ENCODE results near the gene S1PR1.

S1PR1 gene

DNA sequence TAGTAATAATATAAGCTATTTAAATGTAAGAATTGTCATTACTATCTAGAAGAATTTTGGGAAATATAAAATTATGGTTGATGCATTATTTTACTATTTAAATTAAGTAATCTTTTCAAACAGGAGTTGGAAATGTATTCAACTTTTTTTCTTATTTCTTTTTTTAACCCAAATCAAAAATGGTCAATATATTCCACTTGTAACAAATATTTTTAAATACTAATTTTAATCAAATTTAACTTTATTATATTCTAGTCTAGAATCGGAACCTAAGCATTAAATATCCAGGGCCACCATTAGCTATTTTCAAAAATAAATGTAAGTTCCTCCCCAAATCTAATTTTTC, 37.2 kb upstream of the S1PR1 start:
- TF ChIP-seq TAF1 (IDR thresholded peaks at IDR 0.05; ENCODE audit: borderline replicate concordance, insufficient read depth, low read length): no peak
- TF ChIP-seq POLR2AphosphoS5 (IDR thresholded peaks at IDR 0.05; ENCODE audit: low read depth, low read length): no peak
- TF ChIP-seq SIN3A (IDR thresholded peaks at IDR 0.05; ENCODE audit: borderline replicate concordance, insufficient read depth, low read length): no peak
- TF ChIP-seq, protein P1, sequence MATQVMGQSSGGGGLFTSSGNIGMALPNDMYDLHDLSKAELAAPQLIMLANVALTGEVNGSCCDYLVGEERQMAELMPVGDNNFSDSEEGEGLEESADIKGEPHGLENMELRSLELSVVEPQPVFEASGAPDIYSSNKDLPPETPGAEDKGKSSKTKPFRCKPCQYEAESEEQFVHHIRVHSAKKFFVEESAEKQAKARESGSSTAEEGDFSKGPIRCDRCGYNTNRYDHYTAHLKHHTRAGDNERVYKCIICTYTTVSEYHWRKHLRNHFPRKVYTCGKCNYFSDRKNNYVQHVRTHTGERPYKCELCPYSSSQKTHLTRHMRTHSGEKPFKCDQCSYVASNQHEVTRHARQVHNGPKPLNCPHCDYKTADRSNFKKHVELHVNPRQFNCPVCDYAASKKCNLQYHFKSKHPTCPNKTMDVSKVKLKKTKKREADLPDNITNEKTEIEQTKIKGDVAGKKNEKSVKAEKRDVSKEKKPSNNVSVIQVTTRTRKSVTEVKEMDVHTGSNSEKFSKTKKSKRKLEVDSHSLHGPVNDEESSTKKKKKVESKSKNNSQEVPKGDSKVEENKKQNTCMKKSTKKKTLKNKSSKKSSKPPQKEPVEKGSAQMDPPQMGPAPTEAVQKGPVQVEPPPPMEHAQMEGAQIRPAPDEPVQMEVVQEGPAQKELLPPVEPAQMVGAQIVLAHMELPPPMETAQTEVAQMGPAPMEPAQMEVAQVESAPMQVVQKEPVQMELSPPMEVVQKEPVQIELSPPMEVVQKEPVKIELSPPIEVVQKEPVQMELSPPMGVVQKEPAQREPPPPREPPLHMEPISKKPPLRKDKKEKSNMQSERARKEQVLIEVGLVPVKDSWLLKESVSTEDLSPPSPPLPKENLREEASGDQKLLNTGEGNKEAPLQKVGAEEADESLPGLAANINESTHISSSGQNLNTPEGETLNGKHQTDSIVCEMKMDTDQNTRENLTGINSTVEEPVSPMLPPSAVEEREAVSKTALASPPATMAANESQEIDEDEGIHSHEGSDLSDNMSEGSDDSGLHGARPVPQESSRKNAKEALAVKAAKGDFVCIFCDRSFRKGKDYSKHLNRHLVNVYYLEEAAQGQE (IDR thresholded peaks at IDR 0.05; ENCODE audit: insufficient read depth in 1 of 2, low read depth in 2 of 2, low read length in 2 of 2): no peak
- no peak for TF ChIP-seq FOXP2 (optimal IDR thresholded peaks at IDR 0.05; ENCODE audit: borderline replicate concordance, extremely low read depth, extremely low read length, insufficient read depth)

DNA sequence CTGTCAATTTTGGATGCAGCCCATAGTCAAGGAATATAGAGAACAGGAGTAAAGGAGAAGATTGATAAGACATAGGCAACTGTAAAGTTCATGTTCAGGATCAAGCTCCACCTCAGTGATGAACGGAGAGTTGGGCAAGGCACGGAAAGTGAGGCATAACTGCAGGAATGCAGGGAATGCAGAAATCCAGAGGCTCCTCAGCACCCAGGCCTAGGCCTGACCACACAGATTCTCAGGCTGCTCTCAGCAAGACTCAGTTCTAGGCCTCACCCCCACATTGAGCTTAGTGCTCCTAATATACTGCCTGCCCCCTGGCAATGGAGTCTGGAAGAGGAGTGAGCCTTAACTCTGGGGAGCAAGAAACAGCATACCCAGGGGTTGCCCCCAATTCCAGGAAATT, 36.3 kb upstream of the S1PR1 start:
- TF ChIP-seq TAF1 (IDR thresholded peaks at IDR 0.05; ENCODE audit: borderline replicate concordance, insufficient read depth, low read length): no peak
- no peak for TF ChIP-seq SIN3A (IDR thresholded peaks at IDR 0.05; ENCODE audit: borderline replicate concordance, insufficient read depth, low read length)
- TF ChIP-seq, protein P1 (IDR thresholded peaks at IDR 0.05; ENCODE audit: insufficient read depth in 1 of 2, low read depth in 2 of 2, low read length in 2 of 2): no peak
- no peak for TF ChIP-seq POLR2AphosphoS5 (IDR thresholded peaks at IDR 0.05; ENCODE audit: low read depth, low read length)
- TF ChIP-seq FOXP2 (optimal IDR thresholded peaks at IDR 0.05; ENCODE audit: borderline replicate concordance, extremely low read depth, extremely low read length, insufficient read depth): no peak

DNA sequence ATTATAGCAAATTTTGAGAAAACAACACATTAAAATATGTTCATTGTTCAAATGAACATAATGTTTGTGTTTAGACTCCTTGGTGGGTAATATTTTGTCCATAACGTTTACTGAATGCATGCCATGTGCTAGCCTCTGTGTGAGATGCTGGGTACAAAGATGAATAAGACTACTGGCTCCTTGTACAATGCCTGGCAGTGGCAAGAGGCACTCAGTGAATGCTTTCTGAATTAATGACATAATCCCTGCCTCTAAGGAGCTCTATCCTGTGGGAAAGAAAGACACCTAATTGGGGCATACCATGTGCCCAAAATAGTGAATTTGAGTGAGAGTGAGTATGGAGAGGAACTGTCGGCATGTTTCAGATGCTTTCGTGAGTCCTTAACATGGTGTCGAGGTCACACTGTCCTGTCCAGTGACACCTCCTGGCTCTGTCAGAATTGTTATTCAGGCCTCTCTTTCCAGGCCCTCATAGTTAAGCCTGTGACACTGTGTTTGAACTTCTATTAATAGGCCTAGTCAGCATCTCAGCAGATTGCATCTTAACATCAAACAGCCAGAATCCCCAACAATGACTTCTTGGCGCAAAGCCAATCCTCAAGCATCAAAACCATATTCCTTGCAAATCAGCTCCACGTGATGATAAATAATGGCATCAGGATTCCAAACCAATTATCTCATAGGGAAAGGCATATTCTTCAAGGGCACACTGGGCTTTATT, 32.8 kb upstream of the S1PR1 start:
- TF ChIP-seq, protein P1 (IDR thresholded peaks at IDR 0.05; ENCODE audit: insufficient read depth in 1 of 2, low read depth in 2 of 2, low read length in 2 of 2): no peak
- no peak for TF ChIP-seq POLR2AphosphoS5 (IDR thresholded peaks at IDR 0.05; ENCODE audit: low read depth, low read length)
- no peak for TF ChIP-seq FOXP2 (optimal IDR thresholded peaks at IDR 0.05; ENCODE audit: borderline replicate concordance, extremely low read depth, extremely low read length, insufficient read depth)
- TF ChIP-seq TAF1 (IDR thresholded peaks at IDR 0.05; ENCODE audit: borderline replicate concordance, insufficient read depth, low read length): no peak
- TF ChIP-seq SIN3A (IDR thresholded peaks at IDR 0.05; ENCODE audit: borderline replicate concordance, insufficient read depth, low read length): no peak

DNA sequence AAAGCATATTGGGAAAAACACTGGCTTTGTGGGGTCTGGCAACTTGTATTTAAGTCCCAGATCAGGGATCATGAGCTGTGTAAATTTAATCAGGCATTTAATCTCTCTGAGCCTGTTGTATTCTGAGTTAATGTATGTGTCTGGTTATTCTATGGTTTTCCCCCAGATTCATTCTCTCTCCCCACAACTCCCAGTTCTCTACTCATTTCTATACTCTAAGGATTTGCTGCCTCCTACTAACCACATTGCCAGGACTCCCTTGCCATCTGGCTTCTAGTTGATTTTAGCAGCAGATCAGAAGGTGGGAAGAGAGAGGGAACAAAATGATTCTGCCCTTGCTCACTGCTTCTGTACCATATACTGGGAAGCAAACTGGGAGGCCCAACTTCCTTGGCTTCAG, 31.4 kb upstream of the S1PR1 start:
- no peak for TF ChIP-seq SIN3A (IDR thresholded peaks at IDR 0.05; ENCODE audit: borderline replicate concordance, insufficient read depth, low read length)
- TF ChIP-seq TAF1 (IDR thresholded peaks at IDR 0.05; ENCODE audit: borderline replicate concordance, insufficient read depth, low read length): no peak
- TF ChIP-seq FOXP2 (optimal IDR thresholded peaks at IDR 0.05; ENCODE audit: borderline replicate concordance, extremely low read depth, extremely low read length, insufficient read depth): no peak
- no peak for TF ChIP-seq POLR2AphosphoS5 (IDR thresholded peaks at IDR 0.05; ENCODE audit: low read depth, low read length)
- TF ChIP-seq, protein P1 (IDR thresholded peaks at IDR 0.05; ENCODE audit: insufficient read depth in 1 of 2, low read depth in 2 of 2, low read length in 2 of 2): no peak
